ENCODE measurements around the gene FAM98B. TPM values are rescaled to one million over a fixed set of nuclear protein-coding genes. Genes with fewer than 3 reads are reported as not detected.

FAM98B gene
- total RNA-seq, 3 donors from 2014 or later: 42.5 to 44.6 (median 44.0) TPM

DNA sequence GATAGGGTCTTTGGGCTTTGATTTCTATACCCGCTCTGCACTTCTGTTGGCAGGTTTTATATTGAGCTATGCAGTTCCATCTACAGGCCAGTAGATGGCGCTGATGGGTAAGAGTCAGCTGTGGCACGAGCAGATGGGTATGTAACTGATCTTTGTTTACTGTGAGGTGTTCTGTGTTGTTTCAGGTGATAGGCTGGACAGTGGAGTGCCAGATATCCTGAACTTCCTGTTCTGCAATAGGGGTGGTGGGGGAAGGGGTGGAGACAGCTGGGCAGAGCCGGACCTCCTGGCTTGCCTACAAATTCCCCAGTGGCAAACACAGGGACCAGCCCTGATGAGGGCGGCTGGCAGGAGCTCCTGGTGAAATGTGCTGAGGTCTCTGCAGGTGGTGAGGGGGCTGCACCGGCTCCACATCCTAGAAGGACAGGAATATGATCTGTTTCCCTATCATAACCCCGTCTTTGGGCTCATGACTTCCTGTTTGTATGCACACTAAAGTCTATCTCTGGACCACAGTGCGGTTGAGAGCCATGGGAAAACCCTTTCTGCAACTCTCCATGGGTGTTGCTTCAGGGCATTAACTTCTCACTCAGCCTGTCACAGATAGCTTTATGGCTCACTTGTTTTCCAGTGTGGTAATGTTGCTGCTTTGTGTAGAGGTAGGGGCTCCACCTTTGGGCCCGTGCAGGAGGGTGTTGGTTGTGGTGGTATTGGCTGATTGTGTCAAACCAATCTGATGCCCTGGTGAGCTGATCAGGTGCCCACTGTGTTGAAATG is 13.4 kb upstream of the FAM98B start:
- Mint-ChIP-seq H3K9me3 (peaks cover 5% of the 10 kb centered on the region), H3K36me3 (ENCODE audit: insufficient read depth) (no peaks in the 10 kb centered on the region), H3K4me3 (no peak overlapping the region), H3K4me1 (ENCODE audit: low read depth) (peaks cover 6% of the 10 kb centered on the region), H3K27me3 (ENCODE audit: low read depth) (peaks cover 29% of the 10 kb centered on the region)
- ATAC-seq: peak; percentile 83 to 85
- DNase-seq: peak; percentile 30

DNA sequence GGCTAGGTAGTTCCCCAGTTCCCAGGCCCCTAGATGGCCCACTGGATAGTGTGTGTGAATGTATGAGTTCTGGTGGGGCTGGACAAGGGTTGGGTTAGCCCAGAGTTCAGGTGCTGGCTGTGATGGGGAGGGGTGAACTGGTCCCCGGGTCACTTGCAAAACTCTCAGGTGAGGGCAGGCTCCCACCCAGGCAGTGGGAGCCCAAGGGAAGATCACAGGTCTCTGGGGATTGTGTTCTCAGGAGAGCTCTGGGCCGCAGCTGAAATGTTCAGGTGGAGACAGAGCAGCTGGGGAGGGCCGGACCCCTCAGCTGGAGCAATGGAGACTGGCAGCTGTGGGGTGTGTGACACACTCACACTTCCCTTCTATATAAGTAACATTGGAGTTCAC is 12.8 kb upstream of the FAM98B start:
- ATAC-seq (no peak), DNase-seq (no peak)
- Mint-ChIP-seq H3K4me3 (no peak overlapping the region), H3K36me3 (ENCODE audit: insufficient read depth) (no peaks in the 10 kb centered on the region), H3K9me3 (peaks cover 5% of the 10 kb centered on the region), H3K27me3 (ENCODE audit: low read depth) (peaks cover 24% of the 10 kb centered on the region), H3K4me1 (ENCODE audit: low read depth) (peaks cover 6% of the 10 kb centered on the region)

DNA sequence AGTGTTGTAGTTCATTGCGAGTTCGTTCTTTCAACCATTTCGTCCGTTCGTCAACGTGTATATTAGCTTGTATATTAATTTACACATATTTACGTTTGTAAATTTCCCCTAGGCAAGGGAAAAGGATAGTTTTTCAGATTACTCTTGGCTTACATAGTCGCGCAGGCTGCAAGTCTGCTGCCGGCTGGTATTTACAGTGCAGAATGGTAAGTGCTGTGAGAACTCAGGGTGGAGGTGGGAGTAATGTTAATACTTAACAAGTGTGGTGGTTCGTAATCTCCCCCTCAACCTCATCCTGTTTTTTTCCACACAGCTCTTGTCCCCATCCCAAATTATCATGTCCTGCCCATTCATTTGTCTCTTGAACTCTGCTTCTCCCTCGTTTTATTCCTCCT is 766 bp downstream of the FAM98B start:
- Mint-ChIP-seq H3K36me3 (ENCODE audit: insufficient read depth) (peaks cover 5% of the 10 kb centered on the region), H3K4me3 (peak overlapping the region; percentile 99), H3K4me1 (ENCODE audit: low read depth) (peaks cover 34% of the 10 kb centered on the region), H3K27me3 (ENCODE audit: low read depth) (no peaks in the 10 kb centered on the region), H3K9me3 (no peaks in the 10 kb centered on the region)
- DNase-seq: no peak
- no peak for ATAC-seq

DNA sequence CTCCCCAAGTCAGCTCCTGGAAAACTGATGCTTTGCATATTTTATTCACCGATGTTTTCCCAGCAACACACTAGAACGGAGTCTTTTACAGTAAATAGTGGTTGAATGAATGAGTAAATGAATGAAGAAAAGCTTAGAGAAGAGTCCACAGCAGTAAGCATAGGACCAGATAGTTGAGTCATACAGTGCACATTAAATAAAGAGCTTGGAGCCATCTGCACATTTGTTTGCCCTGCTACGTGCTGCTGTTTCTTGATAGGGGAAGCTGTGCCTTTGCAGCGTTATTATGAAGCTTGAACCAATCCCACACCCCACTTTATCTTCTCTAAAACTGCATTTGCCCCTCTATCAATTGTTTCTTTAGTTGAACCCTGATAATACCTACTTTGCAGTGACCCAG is 1.2 kb downstream of the FAM98B start:
- Mint-ChIP-seq H3K36me3 (ENCODE audit: insufficient read depth) (peaks cover 5% of the 10 kb centered on the region), H3K4me3 (peak overlapping the region; percentile 99), H3K4me1 (ENCODE audit: low read depth) (peaks cover 38% of the 10 kb centered on the region), H3K27me3 (ENCODE audit: low read depth) (no peaks in the 10 kb centered on the region), H3K9me3 (no peaks in the 10 kb centered on the region)
- no peak for DNase-seq
- no peak for ATAC-seq

DNA sequence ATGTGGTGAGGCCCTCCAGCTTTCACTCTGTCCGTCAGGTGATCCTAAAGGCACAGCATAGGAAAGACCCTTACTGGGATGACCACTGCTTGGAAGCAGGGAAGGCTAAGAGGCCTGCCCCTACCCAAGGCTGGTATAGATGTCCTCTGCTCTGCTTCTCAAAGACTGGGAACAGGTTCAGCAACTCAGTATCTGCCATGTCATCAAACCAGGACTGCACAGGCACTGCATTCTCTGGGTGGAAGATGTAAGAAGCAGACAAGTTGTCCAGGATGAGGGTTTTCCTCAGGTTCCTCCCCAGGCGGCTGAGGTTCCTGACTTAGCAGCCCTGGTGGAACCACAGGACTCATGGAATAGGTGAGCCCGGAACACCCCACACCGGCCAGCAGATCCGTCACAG is 4.7 kb downstream of the FAM98B start:
- peaks cover 5% of the 10 kb centered on the region for H3K36me3 Mint-ChIP-seq (ENCODE audit: insufficient read depth)
- peaks cover 58% of the 10 kb centered on the region for H3K4me1 Mint-ChIP-seq (ENCODE audit: low read depth)

DNA sequence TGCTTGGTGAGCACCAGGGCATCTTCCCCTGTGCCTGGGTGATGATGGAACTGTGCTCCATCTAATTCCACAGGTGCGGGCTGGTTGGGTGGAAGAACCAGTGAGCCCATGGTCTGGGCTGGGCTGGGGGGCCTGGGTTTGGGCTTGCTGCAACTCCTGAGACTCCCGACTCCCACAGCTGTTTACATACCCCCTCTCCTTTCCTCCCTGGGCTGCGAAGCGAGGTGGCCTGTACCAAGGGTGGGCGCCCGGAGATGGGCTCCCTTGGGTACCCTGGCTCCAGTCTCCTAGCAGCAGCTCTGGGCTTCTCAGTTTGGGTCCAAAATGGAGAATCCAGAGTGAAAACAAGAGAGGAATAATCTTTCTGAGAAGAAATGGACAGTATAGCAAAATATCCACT is 5.6 kb downstream of the FAM98B start:
- Mint-ChIP-seq H3K9me3 (no peaks in the 10 kb centered on the region), H3K27me3 (ENCODE audit: low read depth) (no peaks in the 10 kb centered on the region), H3K4me1 (ENCODE audit: low read depth) (peaks cover 57% of the 10 kb centered on the region), H3K4me3 (no peak overlapping the region), H3K36me3 (ENCODE audit: insufficient read depth) (peaks cover 5% of the 10 kb centered on the region)
- ATAC-seq (no peak), DNase-seq (no peak)

More for the DNA sequence above, 4.7 kb downstream of the FAM98B start:
- ATAC-seq (no peak), DNase-seq (no peak)
- no peaks in the 10 kb centered on the region for H3K9me3 Mint-ChIP-seq
- H3K4me3 Mint-ChIP-seq: no peak overlapping the region
- no peaks in the 10 kb centered on the region for H3K27me3 Mint-ChIP-seq (ENCODE audit: low read depth)

DNA sequence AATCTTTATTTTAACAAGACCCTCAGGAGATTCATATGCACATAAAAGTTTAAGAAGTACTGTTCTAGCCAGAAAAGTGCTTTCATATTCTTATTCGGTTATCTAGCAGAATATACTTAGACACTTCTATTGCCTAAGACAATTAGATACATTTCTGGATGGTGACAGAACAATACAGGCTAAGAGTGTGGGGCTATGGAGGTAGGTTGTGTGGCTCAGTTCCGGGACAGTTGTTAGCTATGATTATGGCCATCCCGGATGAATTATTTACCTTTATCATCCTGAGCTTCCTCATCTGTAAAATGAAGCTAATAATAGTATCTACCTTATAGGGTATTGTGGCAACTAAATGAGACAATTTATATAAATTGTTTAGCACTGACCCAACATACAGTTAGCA is 6.6 kb downstream of the FAM98B start:
- H3K4me1 Mint-ChIP-seq (ENCODE audit: low read depth): peaks cover 48% of the 10 kb centered on the region
- DNase-seq (no peak), ATAC-seq (no peak)
- no peak overlapping the region for H3K4me3 Mint-ChIP-seq
- no peaks in the 10 kb centered on the region for H3K27me3 Mint-ChIP-seq (ENCODE audit: low read depth)
- peaks cover 5% of the 10 kb centered on the region for H3K36me3 Mint-ChIP-seq (ENCODE audit: insufficient read depth)
- H3K9me3 Mint-ChIP-seq: no peaks in the 10 kb centered on the region

DNA sequence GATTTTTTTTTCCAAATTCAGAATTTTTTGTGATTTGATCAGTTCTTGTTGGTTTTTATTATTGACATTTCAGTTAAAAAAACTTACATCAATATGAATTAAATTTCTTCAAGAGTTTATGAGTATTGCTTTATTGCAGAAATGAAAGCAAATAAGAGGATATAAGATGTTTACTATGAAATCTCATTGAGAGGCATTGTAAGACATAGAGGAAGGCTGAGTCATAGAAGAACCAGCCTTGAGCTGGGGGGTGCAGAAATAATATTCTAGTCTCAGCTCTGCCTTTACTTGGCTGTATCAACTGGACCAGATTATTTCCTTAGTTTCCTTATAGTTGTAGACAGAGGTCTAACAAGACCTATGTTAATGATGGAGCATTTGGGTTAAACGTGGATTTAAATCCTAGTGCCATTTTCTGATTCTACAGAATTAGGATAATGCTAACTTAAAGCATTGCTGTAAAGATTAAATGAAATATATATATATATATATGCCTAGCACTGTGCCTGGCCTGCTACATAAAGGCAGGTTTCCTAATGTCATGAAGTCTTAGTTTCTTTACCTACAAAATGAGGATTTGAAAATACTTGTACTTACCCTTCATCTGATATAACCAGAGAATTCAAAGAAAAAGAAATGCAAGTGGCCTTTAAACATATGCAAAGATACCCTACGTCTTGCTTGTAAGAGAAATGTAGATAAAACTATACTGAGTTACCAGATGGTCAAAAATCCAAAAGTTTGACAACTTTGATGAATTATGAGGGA is 7.3 kb downstream of the FAM98B start:
- peak in 1 of 2 donors; percentile 37 for ATAC-seq

DNA sequence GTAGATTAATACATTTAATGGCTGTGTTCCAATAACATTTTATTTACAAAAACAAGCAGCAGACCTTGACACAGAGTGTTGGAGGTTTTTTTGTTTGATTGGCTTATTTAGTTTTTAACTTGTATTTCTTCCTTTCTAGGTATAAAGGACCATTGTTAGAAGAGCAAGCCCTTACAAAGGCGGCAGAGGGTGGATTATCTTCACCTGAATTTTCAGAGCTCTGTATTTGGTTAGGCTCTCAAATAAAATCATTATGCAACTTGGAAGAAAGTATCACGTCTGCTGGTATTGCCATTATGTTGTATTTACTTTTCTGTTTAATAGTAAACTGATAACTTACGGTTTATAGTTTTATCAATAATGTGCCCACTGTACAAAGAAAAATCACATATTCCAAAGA is 10.0 kb downstream of the FAM98B start:
- H3K4me3 Mint-ChIP-seq: no peak overlapping the region
- ATAC-seq (no peak), DNase-seq (no peak)
- H3K9me3 Mint-ChIP-seq: no peaks in the 10 kb centered on the region
- peaks cover 29% of the 10 kb centered on the region for H3K4me1 Mint-ChIP-seq (ENCODE audit: low read depth)
- H3K36me3 Mint-ChIP-seq (ENCODE audit: insufficient read depth): peaks cover 5% of the 10 kb centered on the region
- H3K27me3 Mint-ChIP-seq (ENCODE audit: low read depth): no peaks in the 10 kb centered on the region

More for the DNA sequence above, 7.3 kb downstream of the FAM98B start:
- H3K4me3 Mint-ChIP-seq: no peak overlapping the region
- no peaks in the 10 kb centered on the region for H3K9me3 Mint-ChIP-seq
- H3K27me3 Mint-ChIP-seq (ENCODE audit: low read depth): no peaks in the 10 kb centered on the region
- H3K36me3 Mint-ChIP-seq (ENCODE audit: insufficient read depth): peaks cover 5% of the 10 kb centered on the region
- DNase-seq: no peak
- H3K4me1 Mint-ChIP-seq (ENCODE audit: low read depth): peaks cover 41% of the 10 kb centered on the region

DNA sequence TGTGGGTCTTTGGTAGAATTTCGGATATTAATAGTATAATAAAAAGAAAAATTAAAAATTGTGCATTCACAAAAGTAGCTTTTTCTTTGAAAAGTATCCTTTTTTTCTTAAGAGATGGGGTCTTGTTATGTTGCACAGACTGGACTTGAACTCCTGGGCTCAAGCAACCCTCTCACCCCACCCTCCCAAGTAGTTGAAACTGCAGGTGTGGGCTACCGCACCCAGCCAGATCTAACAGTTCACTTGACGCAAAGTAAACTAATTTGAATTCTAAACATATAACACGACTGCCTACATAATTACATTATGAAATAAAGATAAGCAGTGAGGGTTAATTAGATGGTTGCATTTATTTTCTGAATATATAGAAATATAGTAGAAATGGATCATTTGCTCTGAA is 10.7 kb downstream of the FAM98B start:
- no peaks in the 10 kb centered on the region for H3K9me3 Mint-ChIP-seq
- ATAC-seq: no peak
- peaks cover 24% of the 10 kb centered on the region for H3K4me1 Mint-ChIP-seq (ENCODE audit: low read depth)
- DNase-seq: no peak
- peaks cover 5% of the 10 kb centered on the region for H3K36me3 Mint-ChIP-seq (ENCODE audit: insufficient read depth)
- no peaks in the 10 kb centered on the region for H3K27me3 Mint-ChIP-seq (ENCODE audit: low read depth)
- no peak overlapping the region for H3K4me3 Mint-ChIP-seq

DNA sequence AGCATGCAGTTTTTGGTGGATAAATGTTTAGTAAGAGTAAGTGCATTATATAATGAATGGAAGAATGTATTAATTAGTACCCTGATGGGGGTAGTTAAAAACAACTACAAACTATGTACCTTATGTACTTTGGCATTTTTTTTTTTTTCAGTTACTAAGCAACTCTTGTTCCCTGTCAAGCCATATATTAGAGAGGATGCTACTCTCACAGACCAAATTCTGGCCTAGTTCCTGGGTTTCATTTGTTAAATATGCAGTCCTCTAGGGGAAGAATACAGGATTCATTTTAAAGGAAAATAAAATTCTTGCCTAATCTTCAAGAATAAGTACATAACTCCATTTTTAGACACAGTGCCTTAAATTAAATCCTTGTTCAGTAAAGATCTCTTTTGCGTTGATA is 16.9 kb downstream of the FAM98B start:
- Mint-ChIP-seq H3K27me3 (ENCODE audit: low read depth) (no peaks in the 10 kb centered on the region), H3K4me3 (no peak overlapping the region), H3K4me1 (ENCODE audit: low read depth) (peaks cover 5% of the 10 kb centered on the region), H3K36me3 (ENCODE audit: insufficient read depth) (peaks cover 17% of the 10 kb centered on the region), H3K9me3 (no peaks in the 10 kb centered on the region)
- ATAC-seq (no peak), DNase-seq (no peak)

DNA sequence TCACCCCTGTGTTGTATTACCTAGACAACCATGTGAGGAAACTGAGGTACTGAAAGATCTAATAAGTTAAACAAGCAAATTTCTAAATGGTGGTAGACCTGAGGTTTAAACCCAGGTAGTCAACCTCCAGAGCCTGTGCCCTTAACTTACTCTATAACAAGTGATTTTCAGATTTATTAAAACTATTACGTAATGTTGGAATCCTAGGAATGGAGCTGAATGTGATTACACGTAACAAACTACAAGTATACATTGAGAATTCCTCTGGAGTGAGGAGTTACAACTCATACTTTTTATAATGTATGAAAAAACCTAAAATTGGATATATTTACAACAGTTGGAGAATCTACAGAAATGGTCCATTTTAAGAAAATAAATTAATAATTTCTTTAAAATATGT is 18.0 kb downstream of the FAM98B start:
- H3K36me3 Mint-ChIP-seq (ENCODE audit: insufficient read depth): peaks cover 23% of the 10 kb centered on the region
- no peaks in the 10 kb centered on the region for H3K9me3 Mint-ChIP-seq
- no peaks in the 10 kb centered on the region for H3K27me3 Mint-ChIP-seq (ENCODE audit: low read depth)
- H3K4me3 Mint-ChIP-seq: no peak overlapping the region
- H3K4me1 Mint-ChIP-seq (ENCODE audit: low read depth): peaks cover 5% of the 10 kb centered on the region
- DNase-seq (no peak), ATAC-seq (no peak)

DNA sequence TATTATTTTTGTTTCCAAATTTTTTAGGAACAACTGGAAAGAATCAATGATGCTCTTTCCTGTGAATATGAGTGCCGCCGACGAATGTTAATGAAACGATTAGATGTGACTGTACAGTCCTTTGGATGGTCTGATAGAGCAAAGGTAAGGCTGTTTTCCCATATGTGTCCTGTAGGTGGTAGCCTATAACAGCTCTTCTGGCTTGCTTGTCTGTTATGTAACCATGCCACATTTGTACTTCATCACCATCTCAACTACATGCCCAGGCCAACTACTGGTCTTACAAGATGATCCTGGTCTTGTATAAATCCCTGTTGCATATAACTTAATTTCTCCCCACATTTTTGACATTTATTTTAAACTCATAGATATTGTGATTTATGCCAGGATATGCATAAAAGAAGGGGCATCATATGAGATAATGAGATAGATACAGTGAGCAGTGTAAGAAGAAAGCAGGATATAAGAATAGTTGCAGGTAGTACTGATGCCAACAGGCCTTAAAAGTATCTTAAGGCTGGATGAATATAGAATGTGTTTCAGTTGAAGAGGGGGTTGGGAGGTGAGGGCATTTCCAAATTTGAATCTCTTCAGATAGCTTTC is 20.3 kb downstream of the FAM98B start:
- Mint-ChIP-seq H3K9me3 (no peaks in the 10 kb centered on the region), H3K27me3 (ENCODE audit: low read depth) (no peaks in the 10 kb centered on the region), H3K4me1 (ENCODE audit: low read depth) (peaks cover 7% of the 10 kb centered on the region), H3K4me3 (no peak overlapping the region), H3K36me3 (ENCODE audit: insufficient read depth) (peaks cover 27% of the 10 kb centered on the region)
- no peak for DNase-seq
- peak; percentile 94 for ATAC-seq

DNA sequence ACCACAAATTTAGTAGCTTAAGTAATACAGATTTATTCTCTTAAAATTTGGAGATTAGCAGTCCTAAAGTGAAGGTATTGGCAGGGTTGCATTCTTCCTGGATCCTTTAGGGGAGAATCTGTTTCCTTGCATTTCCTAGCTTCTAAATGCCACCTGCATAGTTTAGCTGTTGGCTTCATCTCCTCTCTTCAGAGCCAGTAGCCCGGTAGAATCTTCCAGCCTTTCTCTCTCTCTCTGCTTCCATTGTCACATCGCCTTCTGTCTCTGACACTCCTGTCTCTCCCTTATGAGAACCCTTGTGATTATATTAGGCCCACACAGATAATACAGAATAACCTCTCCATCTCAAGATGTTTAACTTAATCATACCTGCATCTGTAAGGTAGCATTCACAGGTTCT is 21.4 kb downstream of the FAM98B start:
- Mint-ChIP-seq H3K4me1 (ENCODE audit: low read depth) (peaks cover 13% of the 10 kb centered on the region), H3K4me3 (no peak overlapping the region), H3K9me3 (no peaks in the 10 kb centered on the region), H3K27me3 (ENCODE audit: low read depth) (no peaks in the 10 kb centered on the region), H3K36me3 (ENCODE audit: insufficient read depth) (peaks cover 27% of the 10 kb centered on the region)
- ATAC-seq (no peak), DNase-seq (no peak)

DNA sequence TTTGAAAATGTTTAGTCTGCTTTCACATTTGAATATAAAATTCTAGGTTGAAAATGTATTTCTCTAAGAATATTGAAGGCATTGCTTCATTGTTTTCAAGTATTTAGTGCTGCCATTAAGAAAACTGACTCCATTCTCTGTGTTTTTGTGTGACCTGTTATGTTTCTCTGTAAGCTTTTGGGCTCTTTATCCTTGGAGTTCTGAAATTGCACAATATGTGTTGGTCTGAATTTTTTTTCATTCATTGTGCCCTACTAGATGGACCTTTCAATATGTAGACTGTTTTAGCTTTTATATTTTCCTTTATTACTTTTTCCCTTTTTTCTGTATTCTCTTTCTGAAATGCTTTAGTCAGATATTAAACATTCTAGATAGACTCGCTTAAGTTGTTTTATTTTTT is 22.2 kb downstream of the FAM98B start:
- H3K4me1 Mint-ChIP-seq (ENCODE audit: low read depth): peaks cover 15% of the 10 kb centered on the region
- peaks cover 28% of the 10 kb centered on the region for H3K36me3 Mint-ChIP-seq (ENCODE audit: insufficient read depth)
- DNase-seq (no peak), ATAC-seq (no peak)
- H3K4me3 Mint-ChIP-seq: no peak overlapping the region
- no peaks in the 10 kb centered on the region for H3K9me3 Mint-ChIP-seq
- H3K27me3 Mint-ChIP-seq (ENCODE audit: low read depth): no peaks in the 10 kb centered on the region
